ENCODE measurements around the gene SLC25A19. TPM values are rescaled to one million over a fixed set of nuclear protein-coding genes. Genes with fewer than 3 reads are reported as not detected.
"Not testable (repeated sequence)": the region's sequence is repeated elsewhere in the genome, so short reads cannot be mapped to it uniquely, and the experiment has no call there.

The SLC25A19 gene
- total RNA-seq, 1 donor: 5.9 TPM

DNA sequence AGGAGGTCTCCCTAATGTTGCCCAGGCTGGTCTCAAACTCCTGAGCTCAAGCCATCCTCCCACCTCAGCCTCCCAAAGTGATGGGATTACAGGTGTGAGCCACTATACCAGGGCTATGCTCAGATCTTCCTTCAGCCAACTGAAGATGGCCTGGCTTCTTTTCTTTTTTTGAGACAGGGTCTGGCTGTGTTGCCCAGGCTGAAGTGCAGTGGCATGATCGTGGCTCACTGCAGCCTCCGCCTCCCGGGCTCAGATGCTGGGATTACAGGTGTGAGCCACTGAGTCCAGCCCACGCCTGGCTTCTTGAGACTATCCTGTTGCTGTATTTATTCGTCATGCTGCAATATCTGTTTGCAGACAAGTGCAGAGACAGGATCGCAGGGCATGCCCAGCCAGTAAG lies 4.1 kb downstream of the SLC25A19 start:
- H3K9me3 ChIP-seq (ENCODE audit: low read depth, low read length): no peaks in the 10 kb centered on the region
- peaks cover 18% of the 10 kb centered on the region for H3K4me1 ChIP-seq (ENCODE audit: insufficient read depth, low read length)
- no peaks in the 10 kb centered on the region for H3K27me3 ChIP-seq (ENCODE audit: insufficient read depth, low read length)
- no peak overlapping the region for H3K4me3 ChIP-seq (ENCODE audit: low read length)

DNA sequence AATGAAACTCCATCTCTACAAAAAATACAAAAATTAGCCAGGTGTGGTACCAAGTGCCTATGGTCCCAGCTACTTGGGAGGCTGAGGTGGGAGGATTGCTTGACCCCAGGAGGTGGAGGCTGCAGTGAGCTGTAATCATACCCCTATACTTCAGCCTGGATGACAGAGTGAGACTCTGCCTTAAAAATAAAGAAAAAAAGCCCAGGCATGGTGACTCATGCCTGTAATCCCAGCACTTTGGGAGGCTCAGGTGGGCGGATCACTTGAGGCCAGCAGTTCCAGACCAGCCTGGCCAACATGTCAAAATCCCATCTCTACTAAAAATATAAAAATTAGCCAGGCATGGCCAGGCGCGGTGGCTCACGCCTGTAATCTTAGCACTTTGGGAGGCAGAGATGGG lies 9.0 kb downstream of the SLC25A19 start:
- H3K27me3 ChIP-seq (ENCODE audit: insufficient read depth, low read length); H3K4me3 ChIP-seq (ENCODE audit: low read length); H3K4me1 ChIP-seq (ENCODE audit: insufficient read depth, low read length); H3K9me3 ChIP-seq (ENCODE audit: low read depth, low read length): not testable (repeated sequence)

DNA sequence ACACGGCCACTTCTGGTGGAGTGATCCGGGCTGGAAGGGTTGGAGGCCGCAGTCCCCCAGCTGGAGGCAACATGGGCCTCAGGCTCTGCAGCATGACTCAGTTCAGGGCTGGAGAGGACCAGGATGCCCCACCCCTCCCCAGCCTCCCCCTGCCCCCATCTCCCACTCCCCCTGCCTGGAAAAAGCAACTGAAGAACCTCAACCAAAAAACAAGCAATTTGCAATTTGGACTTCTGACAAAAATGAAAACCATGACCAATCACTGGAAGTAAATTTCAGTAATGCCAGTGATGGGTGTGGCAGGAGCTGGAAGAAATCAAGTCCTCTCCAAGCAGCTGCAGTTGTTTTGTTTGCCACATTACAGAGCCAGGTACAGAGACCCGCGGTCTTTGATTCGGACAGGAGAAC lies 11.6 kb downstream of the SLC25A19 start:
- Histone ChIP-seq H3K4me3 (ENCODE audit: low read length) (no peak overlapping the region), H3K27me3 (ENCODE audit: insufficient read depth, low read length) (no peaks in the 10 kb centered on the region), H3K9me3 (ENCODE audit: low read depth, low read length) (no peaks in the 10 kb centered on the region), H3K4me1 (ENCODE audit: insufficient read depth, low read length) (peaks cover 3% of the 10 kb centered on the region)

DNA sequence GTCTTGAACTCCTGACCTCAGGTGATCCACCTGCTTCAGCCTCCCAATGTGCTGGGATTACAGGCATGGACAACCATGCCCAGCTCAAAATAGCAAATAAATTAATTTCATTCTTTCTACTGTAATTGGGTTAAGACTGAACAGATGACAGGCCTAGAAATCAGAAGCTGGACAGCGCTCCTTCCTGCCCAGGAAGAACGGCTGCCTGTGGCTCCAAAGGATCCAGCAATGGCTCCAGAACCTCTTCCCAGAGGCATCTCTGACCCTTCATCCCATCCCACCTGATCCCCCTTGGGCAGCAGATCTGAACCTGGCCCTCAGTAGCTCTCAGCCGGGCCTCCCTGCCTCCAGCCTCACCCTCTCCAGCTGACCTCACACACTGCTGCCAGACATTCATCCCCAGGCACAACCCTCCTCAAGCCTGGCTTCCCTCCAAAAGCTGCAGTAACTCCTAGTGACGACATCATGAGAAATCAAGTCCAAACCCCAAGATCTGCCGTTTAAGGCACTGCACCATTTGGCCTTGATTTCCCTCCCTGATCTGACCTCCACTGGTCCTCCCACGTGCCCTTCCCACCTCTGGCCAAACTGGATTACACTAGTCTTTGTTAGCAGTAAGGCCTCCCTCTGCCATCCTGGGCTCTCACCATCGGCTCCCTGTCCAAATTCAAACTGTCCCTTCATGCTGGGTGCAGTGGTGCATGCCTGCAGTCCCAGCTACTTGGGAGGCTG lies 15.1 kb downstream of the SLC25A19 start:
- Histone ChIP-seq H3K4me3 (ENCODE audit: low read length) (no peak overlapping the region), H3K9me3 (ENCODE audit: low read depth, low read length) (no peaks in the 10 kb centered on the region), H3K4me1 (ENCODE audit: insufficient read depth, low read length) (peaks cover 32% of the 10 kb centered on the region), H3K27me3 (ENCODE audit: insufficient read depth, low read length) (no peaks in the 10 kb centered on the region)

DNA sequence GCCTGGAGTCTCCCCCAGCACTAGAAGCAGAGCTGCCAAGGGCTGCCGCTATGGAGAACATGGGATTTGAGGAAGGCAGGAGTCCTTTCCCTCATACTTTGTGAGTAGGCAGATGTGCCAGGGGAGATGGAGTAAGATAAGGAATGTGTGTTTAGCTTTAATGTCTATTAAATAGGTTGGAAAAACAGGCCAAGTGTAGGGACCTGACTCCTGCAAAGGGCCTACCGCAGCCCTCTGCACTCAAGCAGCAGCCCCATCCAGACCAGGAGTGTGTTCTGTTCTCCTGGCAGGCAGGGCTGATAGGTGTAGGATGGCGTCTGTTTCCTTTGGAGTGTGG lies 16.4 kb downstream of the SLC25A19 start:
- Histone ChIP-seq H3K27me3 (ENCODE audit: insufficient read depth, low read length) (no peaks in the 10 kb centered on the region), H3K9me3 (ENCODE audit: low read depth, low read length) (no peaks in the 10 kb centered on the region), H3K4me1 (ENCODE audit: insufficient read depth, low read length) (peaks cover 45% of the 10 kb centered on the region), H3K4me3 (ENCODE audit: low read length) (no peak overlapping the region)

DNA sequence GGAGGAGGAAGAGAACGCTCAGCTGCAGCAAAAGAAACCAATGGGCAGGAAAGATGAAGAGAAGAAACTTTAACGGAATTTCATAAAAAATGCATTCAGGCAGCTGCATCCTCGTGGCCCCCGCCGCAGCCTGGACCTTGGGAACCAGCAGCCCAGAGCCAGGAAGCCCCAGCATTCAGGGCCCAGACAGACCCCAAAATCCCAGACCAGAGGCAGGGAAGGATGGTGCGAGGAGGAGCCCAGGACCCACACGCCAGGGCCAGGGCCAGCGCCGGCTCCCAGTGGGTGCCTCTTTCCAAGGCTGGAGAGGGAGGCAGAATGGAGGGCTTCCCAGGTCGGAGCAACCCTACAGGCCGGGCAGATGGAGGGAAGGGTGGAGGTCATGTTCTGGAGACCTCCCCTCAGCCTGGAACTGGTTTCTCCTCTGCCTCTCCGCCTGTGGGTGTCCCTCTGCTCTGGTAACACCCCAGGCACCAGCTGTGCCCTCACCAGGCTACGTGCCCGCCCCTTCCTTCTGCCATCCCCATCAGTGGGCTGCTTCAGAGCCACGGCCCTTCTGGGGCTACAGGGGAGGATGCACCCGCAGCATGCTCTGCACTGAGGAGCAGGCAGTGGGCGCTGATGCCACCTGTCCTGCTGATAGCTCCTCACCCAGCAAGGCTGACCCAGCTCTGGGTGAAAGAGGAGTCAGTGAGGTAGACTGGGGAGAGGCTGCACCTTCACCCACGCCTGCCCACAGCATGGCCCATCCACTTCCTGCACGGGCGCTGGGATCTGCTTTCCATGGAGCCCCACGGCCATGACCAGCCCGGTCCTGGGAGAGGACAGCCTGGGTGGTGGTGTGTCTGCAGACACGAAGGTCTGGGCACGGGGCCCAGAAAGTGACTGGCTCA lies 17.0 kb downstream of the SLC25A19 start:
- peak overlapping the region; percentile 93 for H3K4me3 ChIP-seq (ENCODE audit: low read length)
- no peaks in the 10 kb centered on the region for H3K27me3 ChIP-seq (ENCODE audit: insufficient read depth, low read length)
- no peaks in the 10 kb centered on the region for H3K9me3 ChIP-seq (ENCODE audit: low read depth, low read length)
- H3K4me1 ChIP-seq (ENCODE audit: insufficient read depth, low read length): peaks cover 51% of the 10 kb centered on the region

DNA sequence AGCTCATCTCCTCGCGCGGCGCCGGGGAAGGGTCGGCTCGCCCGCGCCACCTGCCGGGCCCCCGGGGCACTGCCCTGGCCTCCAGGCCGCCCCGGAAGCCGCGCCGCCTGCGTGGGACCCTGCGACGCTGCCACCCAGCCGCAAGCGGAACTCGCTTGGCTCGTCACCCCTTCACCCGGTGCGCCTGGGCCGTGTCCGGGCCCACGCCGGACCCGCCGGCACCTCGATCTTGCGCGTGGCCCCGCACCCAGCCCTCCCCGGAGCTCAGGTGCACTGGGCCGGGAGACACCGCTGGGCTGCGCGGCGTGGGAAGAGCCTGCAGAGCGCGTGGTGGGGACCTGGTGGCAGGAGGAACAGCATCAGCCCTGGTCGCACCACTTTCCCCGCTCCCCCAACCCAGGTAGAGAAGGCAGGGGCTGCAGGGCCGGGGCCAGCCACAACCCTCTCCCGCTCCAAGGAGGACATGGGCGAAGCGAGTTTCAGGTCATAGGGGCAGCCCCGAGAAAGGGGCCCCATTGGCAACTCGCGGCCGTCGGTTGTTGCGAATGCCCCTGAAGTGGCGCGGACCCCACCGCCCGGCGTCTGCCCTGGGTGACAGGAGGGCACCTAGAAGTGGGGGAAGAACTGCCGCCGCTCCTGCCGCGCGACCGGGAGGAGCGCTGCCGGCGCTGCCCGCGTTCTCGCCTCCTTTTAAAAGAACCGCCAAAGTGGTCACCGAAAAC lies 17.8 kb downstream of the SLC25A19 start:
- Histone ChIP-seq H3K4me1 (ENCODE audit: insufficient read depth, low read length) (peaks cover 59% of the 10 kb centered on the region), H3K27me3 (ENCODE audit: insufficient read depth, low read length) (no peaks in the 10 kb centered on the region), H3K4me3 (ENCODE audit: low read length) (peak overlapping the region; percentile 93), H3K9me3 (ENCODE audit: low read depth, low read length) (no peaks in the 10 kb centered on the region)

DNA sequence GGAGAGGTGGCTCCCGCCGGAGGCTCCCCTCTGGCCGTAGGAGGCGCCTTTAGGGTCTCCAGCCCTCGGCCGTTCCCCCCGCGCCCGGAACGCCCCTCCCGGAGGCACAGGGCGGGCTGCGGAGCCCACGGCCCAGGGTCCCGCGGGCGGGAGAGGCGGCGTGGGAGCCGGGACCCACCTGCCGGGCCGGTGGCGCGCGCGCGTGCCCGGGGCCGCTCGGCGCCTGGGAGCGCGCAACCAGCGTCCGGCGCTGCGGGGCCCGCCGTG lies 18.3 kb downstream of the SLC25A19 start, which contains the start of gene MIF4GD:
MIF4GD (minus strand) TSS at position 266 of the 267 bp plus-strand sequence. CDS start 1,036 bp downstream, outside the sequence.
- Histone ChIP-seq H3K4me3 (ENCODE audit: low read length) (peak within 1 kb of the TSS; percentile 93), H3K4me1 (ENCODE audit: insufficient read depth, low read length) (peaks cover 64% of the 10 kb centered on the region), H3K9me3 (ENCODE audit: low read depth, low read length) (no peaks in the 10 kb centered on the region), H3K27me3 (ENCODE audit: insufficient read depth, low read length) (no peaks in the 10 kb centered on the region)

DNA sequence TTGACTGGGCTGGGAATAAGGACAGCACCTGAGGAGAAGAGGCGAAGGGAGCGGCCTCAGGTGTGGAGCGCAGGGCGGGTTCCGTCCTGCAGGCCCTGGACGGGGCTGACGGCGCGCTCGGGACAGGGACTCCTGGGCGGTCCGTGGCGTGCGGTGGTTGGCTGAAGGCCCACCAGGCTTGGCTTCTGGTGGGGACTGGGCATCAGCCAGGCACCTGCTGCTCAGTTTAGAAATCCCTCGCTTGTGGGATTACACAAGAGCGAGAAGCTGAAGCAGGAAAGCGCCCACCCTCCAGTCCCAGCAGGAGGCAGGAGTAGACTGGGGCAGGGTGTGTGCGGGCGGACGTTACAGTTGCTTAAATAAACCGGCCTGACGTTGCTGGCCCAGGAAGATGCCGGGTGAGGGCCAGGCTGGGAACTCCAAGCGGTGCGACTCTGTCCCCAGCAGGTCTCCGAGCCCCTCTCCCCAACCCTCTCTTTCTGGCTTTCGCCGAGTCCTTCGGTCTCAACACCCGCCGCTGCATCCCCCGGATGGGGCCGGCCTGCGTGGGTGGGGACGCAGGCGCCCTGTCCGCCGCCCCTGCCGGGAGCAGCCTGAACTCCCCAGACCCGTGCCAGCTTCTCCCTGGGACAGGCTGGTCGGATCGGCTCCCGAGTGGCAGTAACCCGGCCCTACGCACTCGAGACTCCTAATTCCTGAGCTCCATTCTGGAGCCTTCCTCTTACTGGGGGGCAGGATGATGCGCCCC lies 18.8 kb downstream of the SLC25A19 start:
- Histone ChIP-seq H3K4me1 (ENCODE audit: insufficient read depth, low read length) (peaks cover 69% of the 10 kb centered on the region), H3K9me3 (ENCODE audit: low read depth, low read length) (no peaks in the 10 kb centered on the region), H3K27me3 (ENCODE audit: insufficient read depth, low read length) (no peaks in the 10 kb centered on the region), H3K4me3 (ENCODE audit: low read length) (peak overlapping the region; percentile 93)

DNA sequence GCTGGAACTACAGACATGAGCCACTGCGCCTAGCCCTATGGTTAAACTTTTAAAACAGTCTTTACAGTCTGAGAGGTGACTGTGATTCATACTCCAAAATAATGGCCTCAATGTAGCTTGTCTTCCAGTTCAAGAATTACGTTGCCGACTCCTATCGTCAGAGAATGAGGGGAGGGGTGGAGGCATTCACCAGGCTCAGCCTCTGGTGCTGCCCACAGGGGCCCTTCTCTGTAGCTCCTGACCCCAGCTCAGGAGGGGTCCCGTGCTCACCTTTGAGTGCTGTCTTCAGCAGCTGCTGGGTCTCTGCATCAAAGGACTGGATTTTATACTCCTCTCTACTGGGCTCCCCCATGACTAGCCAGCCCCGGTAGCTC lies 19.4 kb downstream of the SLC25A19 start:
- peak overlapping the region; percentile 93 for H3K4me3 ChIP-seq (ENCODE audit: low read length)
- no peaks in the 10 kb centered on the region for H3K9me3 ChIP-seq (ENCODE audit: low read depth, low read length)
- peaks cover 74% of the 10 kb centered on the region for H3K4me1 ChIP-seq (ENCODE audit: insufficient read depth, low read length)
- H3K27me3 ChIP-seq (ENCODE audit: insufficient read depth, low read length): no peaks in the 10 kb centered on the region

DNA sequence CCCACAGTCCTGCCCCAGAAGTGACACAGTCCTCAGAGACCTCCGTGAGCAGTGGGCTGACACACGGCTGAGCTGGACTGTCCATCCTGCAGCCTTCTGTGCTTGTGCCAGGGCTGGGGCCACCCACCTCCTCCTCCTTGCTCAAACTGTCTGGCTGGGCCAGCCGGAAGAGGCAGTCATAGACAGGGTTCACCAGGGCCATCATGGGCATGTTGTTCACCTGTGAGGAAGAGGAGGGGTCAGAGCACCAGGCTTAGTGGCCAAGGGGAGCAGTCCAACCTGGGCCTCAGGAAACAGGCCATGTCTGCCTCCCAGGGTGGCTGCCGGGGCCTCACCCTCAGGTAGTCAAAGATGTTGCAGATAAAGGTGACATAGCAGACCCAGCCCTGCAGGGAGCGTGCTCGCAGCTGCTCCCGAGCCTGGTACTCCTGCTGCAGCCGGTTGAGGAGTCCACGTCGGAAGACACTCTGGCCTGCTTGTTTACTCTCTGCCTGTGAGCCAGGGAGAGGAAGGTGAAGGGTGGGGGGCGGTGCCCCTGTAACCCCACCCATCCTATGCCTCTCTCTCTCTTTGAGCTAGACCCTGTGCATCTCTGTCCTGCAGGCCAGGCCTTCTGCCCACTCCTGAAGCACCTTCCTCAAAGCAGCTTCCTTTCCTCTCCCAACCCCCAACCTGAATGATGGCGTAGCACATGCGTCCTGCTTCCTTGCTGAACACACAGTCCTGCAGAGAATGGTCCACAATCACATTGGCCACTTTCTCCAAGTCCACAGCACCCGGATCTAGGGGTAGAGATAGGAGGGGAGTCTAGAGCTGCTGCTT lies 21.6 kb downstream of the SLC25A19 start:
- Histone ChIP-seq H3K9me3 (ENCODE audit: low read depth, low read length) (no peaks in the 10 kb centered on the region), H3K27me3 (ENCODE audit: insufficient read depth, low read length) (no peaks in the 10 kb centered on the region), H3K4me3 (ENCODE audit: low read length) (no peak overlapping the region), H3K4me1 (ENCODE audit: insufficient read depth, low read length) (peaks cover 73% of the 10 kb centered on the region)

DNA sequence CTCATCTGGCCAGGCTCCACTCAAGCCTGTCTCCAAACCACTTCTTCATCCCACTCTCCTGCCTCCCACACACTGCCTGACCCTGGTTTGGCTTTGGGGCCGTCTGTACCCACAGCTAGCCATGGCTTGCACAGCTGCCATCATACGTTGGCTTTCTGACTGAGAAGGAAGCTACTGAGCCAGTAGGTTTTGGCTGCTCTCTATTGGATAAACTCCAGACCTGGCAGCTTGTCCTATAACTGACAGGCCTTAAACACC lies 22.2 kb downstream of the SLC25A19 start:
- no peaks in the 10 kb centered on the region for H3K9me3 ChIP-seq (ENCODE audit: low read depth, low read length)
- H3K4me1 ChIP-seq (ENCODE audit: insufficient read depth, low read length): peaks cover 73% of the 10 kb centered on the region
- H3K27me3 ChIP-seq (ENCODE audit: insufficient read depth, low read length): no peaks in the 10 kb centered on the region
- no peak overlapping the region for H3K4me3 ChIP-seq (ENCODE audit: low read length)

DNA sequence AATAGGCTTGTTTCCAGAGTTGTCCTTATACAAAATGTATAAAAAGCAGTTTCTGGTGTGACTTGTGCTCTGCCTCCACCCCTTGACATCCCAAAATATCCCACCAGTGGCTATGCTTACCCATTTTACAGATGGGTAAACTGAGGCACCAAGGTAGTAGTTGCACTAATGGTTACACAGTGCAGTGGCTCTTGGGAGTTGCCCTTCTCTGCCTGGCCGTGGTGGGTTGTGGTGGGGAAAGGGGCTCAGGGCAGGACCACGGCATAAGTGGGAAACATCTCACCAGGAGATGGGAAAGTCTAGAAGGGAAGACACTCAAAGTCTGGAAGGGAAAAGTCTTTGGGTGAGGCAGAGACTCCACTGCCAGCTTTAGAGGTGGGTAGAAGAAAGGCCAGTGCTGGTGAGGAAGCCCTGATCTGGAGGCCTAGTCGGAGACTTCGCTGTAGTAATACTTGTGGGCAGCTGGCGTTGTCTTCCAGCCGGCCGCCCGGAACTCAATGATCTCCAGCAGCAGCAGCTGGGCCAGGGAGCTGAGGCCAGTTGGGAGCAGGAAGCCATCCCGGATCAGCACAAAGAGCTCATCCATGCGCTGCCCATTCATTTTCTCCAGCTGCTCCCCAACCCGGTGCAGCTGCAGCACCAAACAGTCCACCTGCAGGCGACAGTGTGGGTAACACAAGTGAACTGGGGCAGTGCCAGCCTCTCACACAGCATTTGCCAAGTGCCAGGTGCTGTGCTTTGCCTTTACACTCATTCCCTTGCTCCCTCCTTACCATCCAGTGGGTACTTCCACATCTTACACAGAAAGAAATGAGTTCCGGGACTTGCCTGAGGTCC lies 22.7 kb downstream of the SLC25A19 start:
- no peak overlapping the region for H3K4me3 ChIP-seq (ENCODE audit: low read length)

More for the DNA sequence above, 22.7 kb downstream of the SLC25A19 start:
- Histone ChIP-seq H3K4me1 (ENCODE audit: insufficient read depth, low read length) (peaks cover 69% of the 10 kb centered on the region), H3K9me3 (ENCODE audit: low read depth, low read length) (no peaks in the 10 kb centered on the region), H3K27me3 (ENCODE audit: insufficient read depth, low read length) (no peaks in the 10 kb centered on the region)

Data from mononuclear cell (primary cell).